ENCODE measurements around the gene USP54. TPM values are rescaled to one million over a fixed set of nuclear protein-coding genes. Genes with fewer than 3 reads are reported as not detected.

The USP54 gene
- total and polyA plus RNA-seq, 2 donors (not counting 3 experiments of a cell fraction or from before 2014, with no cell fraction given) = 9.3 to 14.2 TPM

DNA sequence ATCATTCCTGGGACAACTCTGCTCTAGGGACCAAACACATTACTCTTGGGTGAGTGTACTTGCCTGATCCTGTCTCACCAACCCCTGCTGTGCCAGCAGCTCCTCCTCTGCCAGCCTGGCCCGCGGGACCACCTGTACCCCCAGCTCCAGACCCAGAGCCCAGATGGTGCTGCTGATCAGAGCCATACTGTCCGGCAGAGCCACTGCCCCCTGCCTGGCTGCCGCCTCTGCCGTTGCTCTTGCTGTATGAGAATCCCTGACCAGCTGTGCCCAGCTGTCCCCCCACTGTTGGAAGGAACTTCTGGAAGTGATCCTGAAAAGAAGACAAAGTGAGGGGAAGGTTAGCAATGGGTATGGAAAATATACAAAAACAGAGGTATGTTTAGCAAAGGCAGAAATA, 43.3 kb upstream of the USP54 start:
- ChIA-PET CTCF (interaction anchor here (2.0 kb wide), 1 partner anchor 105 kb away, joined by 8 read pairs; no protein-coding TSS in a partner anchor), POLR2A (interaction anchor here (1.4 kb wide), 1 partner anchor 9 kb away, joined by 3 read pairs; no protein-coding TSS in a partner anchor)
- Histone ChIP-seq H3K9ac (replicated peaks; ENCODE audit: extremely low read depth, insufficient read depth, low read length) (no peak overlapping the region), H3K36me3 (ENCODE audit: control insufficient read depth in 2 of 2, extremely low read depth in 1 of 2, insufficient read depth in 2 of 2, low read length in 2 of 2) (no peaks in the 10 kb centered on the region), H3K27me3 (ENCODE audit: control insufficient read depth in 2 of 2, insufficient read depth in 2 of 2, low read length in 2 of 2) (peaks cover under 1 to 6% of the 10 kb centered on the region in 2 experiments), H3K9me1 (replicated peaks; ENCODE audit: control insufficient read depth, extremely low read depth, insufficient read depth, low read length) (no peaks in the 10 kb centered on the region), H4K20me1 (replicated peaks; ENCODE audit: control insufficient read depth, extremely low read depth, insufficient read depth, low read length) (no peaks in the 10 kb centered on the region), H3K27ac (ENCODE audit: insufficient read depth, low read depth, low read length) (no peak overlapping the region), H3K4me2 (ENCODE audit: insufficient read depth, low read length) (no peak overlapping the region), H3K79me2 (ENCODE audit: control insufficient read depth, insufficient read depth, low read length) (no peaks in the 10 kb centered on the region), H3K9me3 (replicated peaks; ENCODE audit: control insufficient read depth, insufficient read depth, low read length) (no peaks in the 10 kb centered on the region), H2AFZ (ENCODE audit: low read depth, low read length) (no peak overlapping the region), H3K4me1 (ENCODE audit: control insufficient read depth, extremely low read depth, insufficient read depth, low read length) (no peaks in the 10 kb centered on the region), H3K4me3 (replicated peaks in 1 of 3; ENCODE audit: insufficient read depth in 1 of 3, low read depth in 1 of 3, low read length in 3 of 3) (no peak overlapping the region)
- FAIRE-seq (no peak), DNase-seq (ENCODE audit: low read depth, low spot score) (no peak)
- dilution Hi-C loops (cut with MboI; ENCODE audit: extremely low pct_ligation_motif_present, low sequenced_read_pairs) (no loop called here), intact Hi-C loops (cut with micrococcal nuclease) (no loop called here)
- BruUV-seq (replicated peaks) = no TSS peak
- TF ChIP-seq FOS (IDR thresholded peaks at IDR 0.05; ENCODE audit: borderline replicate concordance, insufficient read depth, low read length) = no peak
- no peak for TF ChIP-seq POLR2A (IDR thresholded peaks at IDR 0.05; ENCODE audit: low read depth, low read length)
- TF ChIP-seq, protein P1, sequence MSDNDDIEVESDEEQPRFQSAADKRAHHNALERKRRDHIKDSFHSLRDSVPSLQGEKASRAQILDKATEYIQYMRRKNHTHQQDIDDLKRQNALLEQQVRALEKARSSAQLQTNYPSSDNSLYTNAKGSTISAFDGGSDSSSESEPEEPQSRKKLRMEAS (IDR thresholded peaks at IDR 0.05; ENCODE audit: insufficient read depth, insufficient read length) = no peak
- TF ChIP-seq POLR2AphosphoS5 (IDR thresholded peaks at IDR 0.05; ENCODE audit: insufficient read depth, low read depth, low read length) = no peak
- no peak for TF ChIP-seq JUN (IDR thresholded peaks at IDR 0.05; ENCODE audit: borderline replicate concordance, insufficient read depth, insufficient read length, low read depth)
- TF ChIP-seq GATA2 (IDR thresholded peaks at IDR 0.05; ENCODE audit: insufficient read depth, insufficient read length, low read depth, low read length) = no peak
- TF ChIP-seq MYC (IDR thresholded peaks at IDR 0.05; ENCODE audit: low read depth, low read length) = no peak
- no peak for TF ChIP-seq EZH2 (IDR thresholded peaks at IDR 0.05; ENCODE audit: borderline replicate concordance, low read depth, low read length, severe bottlenecking)
- TF ChIP-seq, protein P2, sequence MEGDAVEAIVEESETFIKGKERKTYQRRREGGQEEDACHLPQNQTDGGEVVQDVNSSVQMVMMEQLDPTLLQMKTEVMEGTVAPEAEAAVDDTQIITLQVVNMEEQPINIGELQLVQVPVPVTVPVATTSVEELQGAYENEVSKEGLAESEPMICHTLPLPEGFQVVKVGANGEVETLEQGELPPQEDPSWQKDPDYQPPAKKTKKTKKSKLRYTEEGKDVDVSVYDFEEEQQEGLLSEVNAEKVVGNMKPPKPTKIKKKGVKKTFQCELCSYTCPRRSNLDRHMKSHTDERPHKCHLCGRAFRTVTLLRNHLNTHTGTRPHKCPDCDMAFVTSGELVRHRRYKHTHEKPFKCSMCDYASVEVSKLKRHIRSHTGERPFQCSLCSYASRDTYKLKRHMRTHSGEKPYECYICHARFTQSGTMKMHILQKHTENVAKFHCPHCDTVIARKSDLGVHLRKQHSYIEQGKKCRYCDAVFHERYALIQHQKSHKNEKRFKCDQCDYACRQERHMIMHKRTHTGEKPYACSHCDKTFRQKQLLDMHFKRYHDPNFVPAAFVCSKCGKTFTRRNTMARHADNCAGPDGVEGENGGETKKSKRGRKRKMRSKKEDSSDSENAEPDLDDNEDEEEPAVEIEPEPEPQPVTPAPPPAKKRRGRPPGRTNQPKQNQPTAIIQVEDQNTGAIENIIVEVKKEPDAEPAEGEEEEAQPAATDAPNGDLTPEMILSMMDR (IDR thresholded peaks at IDR 0.05; ENCODE audit: extremely low read depth in 1 of 2, insufficient read depth in 1 of 2, low read depth in 1 of 2, low read length in 2 of 2) = no peak

All from endothelial cell of umbilical vein (primary cell).